Measurements from ENCODE around the gene SFN. TPM values are rescaled to one million over a fixed set of nuclear protein-coding genes. Genes with fewer than 3 reads are reported as not detected.

The SFN gene
- total and polyA plus RNA-seq, 2 donors from 2014 or later: 2.9 to 44.7 TPM

DNA sequence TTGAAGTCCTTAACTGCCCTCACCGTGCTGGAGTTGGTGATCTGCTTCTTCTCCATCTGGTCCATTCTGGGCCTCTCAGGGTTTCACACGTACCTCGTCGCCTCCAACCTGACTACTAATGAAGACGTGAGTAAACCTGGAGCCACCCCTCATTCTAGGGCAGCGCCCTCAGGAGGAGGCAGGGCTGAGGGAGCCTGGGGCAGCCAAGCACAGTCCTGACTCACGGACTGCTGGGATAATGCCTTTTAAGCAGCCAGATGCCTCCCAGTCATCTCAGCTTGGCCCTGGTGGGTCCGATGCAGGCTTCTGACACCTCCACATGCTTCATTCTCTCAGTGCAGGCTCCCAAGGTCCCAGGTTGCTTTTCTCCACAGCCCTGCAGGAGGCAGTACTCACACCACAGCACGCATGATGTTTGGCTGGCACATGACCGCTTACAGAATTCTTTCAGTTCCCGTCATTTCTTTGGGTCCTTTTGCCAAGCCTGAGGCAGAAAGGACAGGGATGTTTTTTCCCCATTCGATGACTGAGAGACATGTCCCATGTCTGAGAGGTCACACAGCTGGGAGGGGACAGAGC is 11.8 kb upstream of the SFN start:
- TF ChIP-seq, protein P1, sequence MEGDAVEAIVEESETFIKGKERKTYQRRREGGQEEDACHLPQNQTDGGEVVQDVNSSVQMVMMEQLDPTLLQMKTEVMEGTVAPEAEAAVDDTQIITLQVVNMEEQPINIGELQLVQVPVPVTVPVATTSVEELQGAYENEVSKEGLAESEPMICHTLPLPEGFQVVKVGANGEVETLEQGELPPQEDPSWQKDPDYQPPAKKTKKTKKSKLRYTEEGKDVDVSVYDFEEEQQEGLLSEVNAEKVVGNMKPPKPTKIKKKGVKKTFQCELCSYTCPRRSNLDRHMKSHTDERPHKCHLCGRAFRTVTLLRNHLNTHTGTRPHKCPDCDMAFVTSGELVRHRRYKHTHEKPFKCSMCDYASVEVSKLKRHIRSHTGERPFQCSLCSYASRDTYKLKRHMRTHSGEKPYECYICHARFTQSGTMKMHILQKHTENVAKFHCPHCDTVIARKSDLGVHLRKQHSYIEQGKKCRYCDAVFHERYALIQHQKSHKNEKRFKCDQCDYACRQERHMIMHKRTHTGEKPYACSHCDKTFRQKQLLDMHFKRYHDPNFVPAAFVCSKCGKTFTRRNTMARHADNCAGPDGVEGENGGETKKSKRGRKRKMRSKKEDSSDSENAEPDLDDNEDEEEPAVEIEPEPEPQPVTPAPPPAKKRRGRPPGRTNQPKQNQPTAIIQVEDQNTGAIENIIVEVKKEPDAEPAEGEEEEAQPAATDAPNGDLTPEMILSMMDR (IDR thresholded peaks at IDR 0.05; ENCODE audit: borderline replicate concordance, extremely low read depth, insufficient read depth): no peak
- DNase-seq: no peak
- Histone ChIP-seq H3K4me1 (ENCODE audit: control insufficient read depth in 2 of 3, insufficient read depth in 2 of 3, low read depth in 1 of 3, low read length in 3 of 3) (peaks cover 0 to 4% (median 0%) of the 10 kb centered on the region in 3 donors), H3K9me3 (ENCODE audit: control insufficient read depth in 2 of 3, insufficient read depth in 1 of 3, low read length in 3 of 3) (no peaks in the 10 kb centered on the region), H3K9ac (ENCODE audit: low read length in 3 of 3) (no peak overlapping the region), H3K36me3 (ENCODE audit: control insufficient read depth in 2 of 3, insufficient read depth in 3 of 3, low read length in 3 of 3) (peaks cover 0 to 32% (median 17%) of the 10 kb centered on the region in 3 donors), H3K27ac (ENCODE audit: low read depth in 2 of 2, low read length in 2 of 2) (no peak overlapping the region), H3K4me3 (ENCODE audit: low read length in 3 of 3) (no peak overlapping the region), H3K27me3 (ENCODE audit: control insufficient read depth, insufficient read depth, low read length) (no peaks in the 10 kb centered on the region)
- no peak for FAIRE-seq
- intact Hi-C loops (cut with DNase I): no loop called here

DNA sequence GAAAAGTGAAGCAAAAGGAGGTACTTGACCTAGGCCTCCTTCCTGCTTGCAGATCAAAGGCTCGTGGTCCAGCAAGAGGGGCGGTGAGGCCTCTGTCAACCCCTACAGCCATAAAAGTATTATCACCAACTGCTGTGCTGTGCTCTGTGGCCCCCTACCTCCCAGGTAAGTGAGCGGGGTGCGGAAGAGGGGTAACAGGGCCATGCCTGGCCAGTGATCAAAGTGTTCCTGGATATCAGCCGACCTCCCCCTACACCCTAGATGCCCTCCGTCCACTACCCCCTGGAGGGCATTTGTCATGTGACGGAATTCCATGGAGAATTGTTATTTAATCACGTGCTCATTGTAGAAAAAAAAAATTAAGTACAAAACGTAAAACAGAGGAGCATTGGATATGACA is 10.2 kb upstream of the SFN start:
- peaks cover 0 to 4% (median 0%) of the 10 kb centered on the region in 3 donors for H3K4me1 ChIP-seq (ENCODE audit: control insufficient read depth in 2 of 3, insufficient read depth in 2 of 3, low read depth in 1 of 3, low read length in 3 of 3)
- intact Hi-C loops (cut with DNase I): no loop called here
- DNase-seq (no peak), FAIRE-seq (no peak)
- no peaks in the 10 kb centered on the region for H3K9me3 ChIP-seq (ENCODE audit: control insufficient read depth in 2 of 3, insufficient read depth in 1 of 3, low read length in 3 of 3)
- H3K27ac ChIP-seq (ENCODE audit: low read depth in 2 of 2, low read length in 2 of 2): no peak overlapping the region
- H3K9ac ChIP-seq (ENCODE audit: low read length in 3 of 3): no peak overlapping the region
- H3K4me3 ChIP-seq (ENCODE audit: low read length in 3 of 3): no peak overlapping the region
- TF ChIP-seq, protein P1 (IDR thresholded peaks at IDR 0.05; ENCODE audit: borderline replicate concordance, extremely low read depth, insufficient read depth): no peak
- H3K27me3 ChIP-seq (ENCODE audit: control insufficient read depth, insufficient read depth, low read length): no peaks in the 10 kb centered on the region
- H3K36me3 ChIP-seq (ENCODE audit: control insufficient read depth in 2 of 3, insufficient read depth in 3 of 3, low read length in 3 of 3): peaks cover 0 to 33% (median 17%) of the 10 kb centered on the region in 3 donors

DNA sequence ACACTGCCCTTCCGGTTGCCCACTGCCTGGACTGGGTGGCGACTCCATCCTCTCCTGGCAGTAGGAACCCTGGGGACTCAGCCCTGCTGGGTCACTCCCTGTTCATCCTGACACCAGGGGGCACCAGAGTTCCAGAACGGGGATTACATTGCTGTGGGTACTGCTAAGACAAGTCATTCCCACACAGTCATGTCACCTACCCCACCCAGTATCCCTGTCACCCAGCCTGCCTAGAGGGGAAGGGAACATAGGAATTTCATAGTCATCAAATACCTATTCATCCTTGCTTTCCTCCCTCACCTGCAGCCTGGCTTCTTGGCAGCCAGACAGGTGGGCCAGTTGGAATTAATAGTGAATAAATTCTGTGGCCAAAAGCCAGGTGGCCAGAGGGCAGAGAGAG is 9.8 kb upstream of the SFN start:
- H3K9ac ChIP-seq (ENCODE audit: low read length in 3 of 3): no peak overlapping the region
- DNase-seq (peak; percentile 78 to 91 (median 85)), FAIRE-seq (no peak)
- H3K27me3 ChIP-seq (ENCODE audit: control insufficient read depth, insufficient read depth, low read length): no peaks in the 10 kb centered on the region
- TF ChIP-seq, protein P1 (IDR thresholded peaks at IDR 0.05; ENCODE audit: borderline replicate concordance, extremely low read depth, insufficient read depth): peak; percentile 83
- no peak overlapping the region for H3K4me3 ChIP-seq (ENCODE audit: low read length in 3 of 3)
- peaks cover 0 to 33% (median 17%) of the 10 kb centered on the region in 3 donors for H3K36me3 ChIP-seq (ENCODE audit: control insufficient read depth in 2 of 3, insufficient read depth in 3 of 3, low read length in 3 of 3)
- H3K4me1 ChIP-seq (ENCODE audit: control insufficient read depth in 2 of 3, insufficient read depth in 2 of 3, low read depth in 1 of 3, low read length in 3 of 3): peaks cover 0 to 4% (median 0%) of the 10 kb centered on the region in 3 donors
- H3K9me3 ChIP-seq (ENCODE audit: control insufficient read depth in 2 of 3, insufficient read depth in 1 of 3, low read length in 3 of 3): no peaks in the 10 kb centered on the region
- intact Hi-C loops (cut with DNase I): no loop called here
- H3K27ac ChIP-seq (ENCODE audit: low read depth in 2 of 2, low read length in 2 of 2): no peak overlapping the region

DNA sequence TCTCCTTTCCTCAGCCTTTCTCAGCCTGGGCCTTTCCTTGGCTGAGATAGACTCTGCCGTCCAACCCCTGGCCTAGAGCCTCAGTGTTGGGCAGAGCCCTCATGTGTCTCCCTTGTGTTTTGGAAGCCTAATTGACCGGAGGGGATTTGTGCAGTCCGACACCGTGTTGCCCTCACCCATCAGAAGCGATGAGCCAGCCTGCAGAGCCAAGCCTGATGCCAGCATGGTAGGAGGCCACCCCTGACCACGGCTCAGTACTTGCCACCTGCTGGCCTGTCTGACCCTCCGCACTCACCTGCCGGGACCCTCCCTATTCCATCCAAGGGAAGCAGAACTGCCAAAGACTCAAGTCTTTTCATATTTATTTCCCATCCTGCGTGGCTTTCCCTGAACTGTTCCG is 9.3 kb upstream of the SFN start:
- intact Hi-C loops (cut with DNase I): no loop called here
- no peak for FAIRE-seq
- peaks cover 0 to 3% (median 0%) of the 10 kb centered on the region in 3 donors for H3K4me1 ChIP-seq (ENCODE audit: control insufficient read depth in 2 of 3, insufficient read depth in 2 of 3, low read depth in 1 of 3, low read length in 3 of 3)
- H3K36me3 ChIP-seq (ENCODE audit: control insufficient read depth in 2 of 3, insufficient read depth in 3 of 3, low read length in 3 of 3): peaks cover 0 to 33% (median 17%) of the 10 kb centered on the region in 3 donors
- TF ChIP-seq, protein P1 (IDR thresholded peaks at IDR 0.05; ENCODE audit: borderline replicate concordance, extremely low read depth, insufficient read depth): no peak
- H3K27ac ChIP-seq (ENCODE audit: low read depth in 2 of 2, low read length in 2 of 2): no peak overlapping the region
- no peak overlapping the region for H3K4me3 ChIP-seq (ENCODE audit: low read length in 3 of 3)
- no peaks in the 10 kb centered on the region for H3K9me3 ChIP-seq (ENCODE audit: control insufficient read depth in 2 of 3, insufficient read depth in 1 of 3, low read length in 3 of 3)
- H3K9ac ChIP-seq (ENCODE audit: low read length in 3 of 3): no peak overlapping the region
- H3K27me3 ChIP-seq (ENCODE audit: control insufficient read depth, insufficient read depth, low read length): no peaks in the 10 kb centered on the region
- no peak for DNase-seq
